ENCODE measurements around the gene MON1A. TPM values are rescaled to one million over a fixed set of nuclear protein-coding genes. Genes with fewer than 3 reads are reported as not detected.

MON1A gene
- total RNA-seq, 1 experiment from 2014 or later: 9.6 TPM

DNA sequence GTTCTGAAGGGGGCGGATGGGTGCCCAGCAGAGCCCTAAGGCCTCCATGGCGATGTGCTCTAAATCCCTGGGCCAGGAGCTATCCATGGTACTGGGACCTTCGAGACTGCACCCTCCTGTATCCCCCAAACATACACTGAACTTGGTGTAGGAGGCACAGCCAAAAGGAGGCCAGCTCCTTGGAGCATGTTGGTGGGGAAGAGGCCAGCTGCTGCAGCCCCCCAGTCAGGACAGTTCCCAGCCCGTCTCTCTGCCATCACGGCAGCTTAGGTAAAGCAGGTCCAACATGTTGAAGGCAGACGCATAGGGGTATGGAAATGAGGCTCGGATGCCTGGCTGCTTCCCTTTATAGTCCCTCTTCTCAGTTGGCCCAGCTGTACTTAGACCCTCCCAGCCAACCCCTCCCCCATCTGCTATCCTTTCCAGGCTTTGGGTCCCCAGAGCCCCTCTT is 61.7 kb downstream of the MON1A start:
- H3K4me3 ChIP-seq (ENCODE audit: low read length): peak overlapping the region; percentile 67; the same call in 1 of the 2 replicates
- H3K79me2 ChIP-seq (ENCODE audit: low read length): no peaks in the 10 kb centered on the region
- H3K27me3 ChIP-seq (ENCODE audit: low read length): no peaks in the 10 kb centered on the region; the same call in 1 of the 2 replicates
- no peaks in the 10 kb centered on the region for H3K9me2 ChIP-seq (replicated peaks; ENCODE audit: insufficient read depth, low read length)
- H3K4me1 ChIP-seq (ENCODE audit: low read length): peaks cover 64% of the 10 kb centered on the region
- peak; percentile 78 for DNase-seq
- peaks cover 8% of the 10 kb centered on the region; the same call in 1 of the 2 replicates for H4K20me1 ChIP-seq (ENCODE audit: insufficient read depth, low read depth, low read length)
- no peak overlapping the region for H3K27ac ChIP-seq (ENCODE audit: low read length)
- H3K9ac ChIP-seq (ENCODE audit: low read length): peak overlapping the region; percentile 63; the same call in 1 of the 2 replicates
- H3K4me2 ChIP-seq (ENCODE audit: low read depth, low read length, poor library complexity, severe bottlenecking): peak overlapping the region; percentile 79
- H2AFZ ChIP-seq (ENCODE audit: low read length): no peak overlapping the region
- no peaks in the 10 kb centered on the region for H3K36me3 ChIP-seq (ENCODE audit: insufficient read depth, low read length)
- no peaks in the 10 kb centered on the region for H3K9me3 ChIP-seq (ENCODE audit: low read length)

DNA sequence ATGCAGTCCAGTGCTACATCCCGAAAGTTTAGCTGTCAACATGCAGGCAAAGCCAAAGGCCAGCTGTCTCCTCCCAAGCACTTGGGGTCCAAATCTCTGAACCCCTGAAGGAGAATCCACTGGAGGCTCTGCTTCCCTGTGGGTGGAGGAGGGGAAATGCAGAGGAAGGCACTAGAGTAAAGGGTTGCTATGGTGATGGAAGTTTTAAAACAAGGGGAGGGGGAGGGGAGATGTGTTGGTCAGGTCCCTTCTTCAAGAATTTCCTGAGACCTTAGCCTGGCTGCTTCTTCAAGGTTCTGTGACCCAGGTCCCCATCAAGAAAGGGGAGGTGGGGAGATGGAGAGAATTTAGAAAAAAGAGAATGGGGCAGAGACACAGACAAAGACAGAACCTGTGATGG is 62.2 kb downstream of the MON1A start:
- H4K20me1 ChIP-seq (ENCODE audit: insufficient read depth, low read depth, low read length): peaks cover 8% of the 10 kb centered on the region; the same call in 1 of the 2 replicates
- H3K4me2 ChIP-seq (ENCODE audit: low read depth, low read length, poor library complexity, severe bottlenecking): peak overlapping the region; percentile 79
- no peak for DNase-seq
- H3K4me1 ChIP-seq (ENCODE audit: low read length): peaks cover 59% of the 10 kb centered on the region
- no peak overlapping the region for H3K9ac ChIP-seq (ENCODE audit: low read length)
- H3K36me3 ChIP-seq (ENCODE audit: insufficient read depth, low read length): no peaks in the 10 kb centered on the region
- no peak overlapping the region for H2AFZ ChIP-seq (ENCODE audit: low read length)
- no peaks in the 10 kb centered on the region; the same call in 1 of the 2 replicates for H3K27me3 ChIP-seq (ENCODE audit: low read length)
- H3K4me3 ChIP-seq (ENCODE audit: low read length): no peak overlapping the region
- H3K27ac ChIP-seq (ENCODE audit: low read length): no peak overlapping the region
- H3K9me2 ChIP-seq (replicated peaks; ENCODE audit: insufficient read depth, low read length): no peaks in the 10 kb centered on the region
- no peaks in the 10 kb centered on the region for H3K79me2 ChIP-seq (ENCODE audit: low read length)
- no peaks in the 10 kb centered on the region for H3K9me3 ChIP-seq (ENCODE audit: low read length)

DNA sequence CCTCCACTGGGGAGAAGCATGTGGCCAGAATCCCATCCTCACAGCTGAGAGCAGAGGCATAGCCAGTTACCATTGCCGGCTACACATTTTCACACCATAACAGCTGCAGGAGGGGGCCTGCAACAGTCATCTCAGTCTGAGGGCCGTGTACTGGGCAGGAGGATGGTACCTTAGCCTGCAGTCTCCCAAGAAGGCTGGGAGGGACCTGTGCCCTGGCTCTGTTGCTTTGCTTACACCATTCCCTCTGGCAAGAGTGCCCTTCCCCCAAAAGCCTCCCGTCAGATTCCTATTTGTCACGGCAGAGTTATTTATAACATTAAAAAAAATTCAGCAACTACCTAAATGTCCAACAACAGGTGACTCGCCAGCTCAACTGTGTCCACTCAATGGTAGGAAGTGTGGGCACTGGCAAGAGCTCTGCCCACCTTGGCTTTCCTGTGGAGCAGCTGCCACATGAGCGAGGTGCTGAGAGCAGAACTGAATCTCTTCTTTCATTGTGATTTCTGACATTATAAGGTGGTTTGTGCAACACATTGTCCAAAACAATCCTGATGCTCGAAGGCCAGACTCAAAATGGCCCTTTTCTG is 64.3 kb downstream of the MON1A start:
- H3K36me3 ChIP-seq (ENCODE audit: insufficient read depth, low read length): no peaks in the 10 kb centered on the region
- H3K27me3 ChIP-seq (ENCODE audit: low read length): no peaks in the 10 kb centered on the region
- no peaks in the 10 kb centered on the region for H3K9me3 ChIP-seq (ENCODE audit: low read length)
- peak overlapping the region; percentile 6 for H3K4me2 ChIP-seq (ENCODE audit: low read depth, low read length, poor library complexity, severe bottlenecking)
- peaks cover 58% of the 10 kb centered on the region for H3K4me1 ChIP-seq (ENCODE audit: low read length)
- H4K20me1 ChIP-seq (ENCODE audit: insufficient read depth, low read depth, low read length): peaks cover 8% of the 10 kb centered on the region; the same call in 1 of the 2 replicates
- H3K27ac ChIP-seq (ENCODE audit: low read length): no peak overlapping the region
- no peak overlapping the region for H3K4me3 ChIP-seq (ENCODE audit: low read length)
- H2AFZ ChIP-seq (ENCODE audit: low read length): no peak overlapping the region
- no peaks in the 10 kb centered on the region for H3K79me2 ChIP-seq (ENCODE audit: low read length)
- no peak for DNase-seq
- no peaks in the 10 kb centered on the region for H3K9me2 ChIP-seq (replicated peaks; ENCODE audit: insufficient read depth, low read length)
- no peak overlapping the region; the same call in 1 of the 2 replicates for H3K9ac ChIP-seq (ENCODE audit: low read length)

DNA sequence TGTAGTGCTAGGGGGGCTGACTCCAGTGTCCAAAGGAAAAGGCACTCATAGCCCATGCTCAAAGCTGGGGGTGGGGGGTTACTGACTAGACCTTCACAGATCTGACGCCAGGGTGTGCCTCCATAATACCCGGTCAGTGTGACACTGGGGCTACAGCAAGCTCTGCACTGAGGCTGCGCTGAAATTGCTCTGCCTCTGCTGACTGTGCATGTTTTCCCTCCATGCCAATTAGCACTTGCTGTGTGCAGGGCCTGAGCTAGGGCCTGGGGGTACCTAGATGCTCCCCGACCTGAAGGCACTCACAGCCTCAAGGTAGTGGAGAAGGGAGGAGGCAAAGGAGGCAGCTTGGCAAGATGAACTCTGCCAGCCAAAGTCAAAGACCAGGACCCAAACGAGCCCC is 65.1 kb downstream of the MON1A start:
- peaks cover 8% of the 10 kb centered on the region; the same call in 1 of the 2 replicates for H4K20me1 ChIP-seq (ENCODE audit: insufficient read depth, low read depth, low read length)
- no peak for DNase-seq
- H3K9me3 ChIP-seq (ENCODE audit: low read length): no peaks in the 10 kb centered on the region
- no peak overlapping the region for H3K9ac ChIP-seq (ENCODE audit: low read length)
- H3K4me1 ChIP-seq (ENCODE audit: low read length): peaks cover 52% of the 10 kb centered on the region
- H3K4me3 ChIP-seq (ENCODE audit: low read length): no peak overlapping the region
- no peaks in the 10 kb centered on the region for H3K79me2 ChIP-seq (ENCODE audit: low read length)
- H3K9me2 ChIP-seq (replicated peaks; ENCODE audit: insufficient read depth, low read length): no peaks in the 10 kb centered on the region
- no peak overlapping the region for H2AFZ ChIP-seq (ENCODE audit: low read length)
- H3K27me3 ChIP-seq (ENCODE audit: low read length): no peaks in the 10 kb centered on the region
- H3K36me3 ChIP-seq (ENCODE audit: insufficient read depth, low read length): no peaks in the 10 kb centered on the region
- H3K4me2 ChIP-seq (ENCODE audit: low read depth, low read length, poor library complexity, severe bottlenecking): no peak overlapping the region
- H3K27ac ChIP-seq (ENCODE audit: low read length): no peak overlapping the region

DNA sequence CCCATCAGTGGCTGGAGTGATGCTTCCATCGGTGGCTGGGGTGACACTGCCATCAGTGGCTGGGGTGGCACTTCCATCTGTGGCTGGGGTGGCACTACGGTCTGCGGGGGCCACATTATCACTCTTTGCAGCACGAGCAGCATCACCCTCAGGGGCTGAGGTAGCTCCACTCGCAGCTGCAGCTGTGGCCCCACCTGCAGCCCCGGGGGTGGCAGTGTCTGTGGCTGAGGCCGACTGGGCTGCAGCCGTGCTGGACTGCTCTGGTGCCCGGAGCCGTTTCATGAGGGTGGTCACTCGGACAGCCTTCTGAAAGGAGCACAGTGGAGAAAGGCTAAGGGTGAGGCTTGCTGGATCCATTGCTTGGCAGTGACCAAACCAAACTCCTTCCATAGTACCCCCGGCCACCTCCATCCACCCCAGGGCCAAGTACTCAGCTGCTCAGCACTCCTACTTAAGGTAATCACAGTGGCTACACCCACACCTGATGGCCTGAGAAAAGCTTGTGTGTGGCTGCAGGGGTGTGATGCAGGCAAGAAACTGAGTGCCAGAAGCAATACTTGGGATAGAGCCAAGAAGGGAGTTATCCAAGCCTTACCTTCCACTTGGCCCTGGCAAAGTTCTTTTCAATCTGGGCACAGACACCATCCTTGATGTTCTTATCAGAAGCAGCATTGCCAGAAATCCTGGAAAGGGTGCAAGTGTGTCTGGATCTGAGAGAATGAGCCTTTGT is 69.9 kb downstream of the MON1A start:
- H4K20me1 ChIP-seq (ENCODE audit: insufficient read depth, low read depth, low read length): no peaks in the 10 kb centered on the region; the same call in 1 of the 2 replicates
- no peak for DNase-seq
- no peak overlapping the region for H3K27ac ChIP-seq (ENCODE audit: low read length)

More for the DNA sequence above, 69.9 kb downstream of the MON1A start:
- H2AFZ ChIP-seq (ENCODE audit: low read length): no peak overlapping the region
- no peaks in the 10 kb centered on the region for H3K27me3 ChIP-seq (ENCODE audit: low read length)
- no peak overlapping the region for H3K9ac ChIP-seq (ENCODE audit: low read length)
- H3K4me2 ChIP-seq (ENCODE audit: low read depth, low read length, poor library complexity, severe bottlenecking): no peak overlapping the region
- no peaks in the 10 kb centered on the region for H3K9me2 ChIP-seq (replicated peaks; ENCODE audit: insufficient read depth, low read length)
- H3K4me1 ChIP-seq (ENCODE audit: low read length): peaks cover 34% of the 10 kb centered on the region
- no peaks in the 10 kb centered on the region for H3K36me3 ChIP-seq (ENCODE audit: insufficient read depth, low read length)
- H3K4me3 ChIP-seq (ENCODE audit: low read length): no peak overlapping the region
- H3K9me3 ChIP-seq (ENCODE audit: low read length): no peaks in the 10 kb centered on the region
- H3K79me2 ChIP-seq (ENCODE audit: low read length): peaks cover 15% of the 10 kb centered on the region

Small RNAs within 50 kb of the gene (small RNA-seq; reads per million reads assigned to genes)
- gene RN7SL217P: not detected

Other genes with a start within 250 kb of the MON1A start
- 19.8 and 25.6 TPM in 2 replicates for gene MST1, start 240.3 kb downstream of the MON1A start, total RNA-seq (2014; rRNA removed; shearing (Covaris generic); ENCODE audit: low replicate concordance)
- 20.1 and 31.5 TPM in 2 replicates for gene RNF123, start 240.3 kb downstream of the MON1A start, total RNA-seq (2014; rRNA removed; shearing (Covaris generic); ENCODE audit: low replicate concordance)
- 3.8 TPM in 1 of 2 replicates, not detected in the other for gene AMIGO3, start 210.1 kb downstream of the MON1A start, total RNA-seq (2014; rRNA removed; shearing (Covaris generic); ENCODE audit: low replicate concordance)
- 10.1 and 13.6 TPM in 2 replicates for gene GMPPB, start 205.9 kb downstream of the MON1A start, total RNA-seq (2014; rRNA removed; shearing (Covaris generic); ENCODE audit: low replicate concordance)
- 22.3 and 27.3 TPM in 2 replicates for gene IP6K1, start 143.3 kb downstream of the MON1A start, total RNA-seq (2014; rRNA removed; shearing (Covaris generic); ENCODE audit: low replicate concordance)
- not detected in 2 replicates for gene CDHR4, start 129.9 kb downstream of the MON1A start, total RNA-seq (2014; rRNA removed; shearing (Covaris generic); ENCODE audit: low replicate concordance)
- gene INKA1, start 126.5 kb downstream of the MON1A start, total RNA-seq (2014; rRNA removed; shearing (Covaris generic); ENCODE audit: low replicate concordance): 5.7 and 9.8 TPM in 2 replicates
- gene UBA7, start 115.9 kb downstream of the MON1A start, total RNA-seq (2014; rRNA removed; shearing (Covaris generic); ENCODE audit: low replicate concordance): 10.5 and 24.4 TPM in 2 replicates
- 5.9 and 9.2 TPM in 2 replicates for gene TRAIP, start 73.2 kb downstream of the MON1A start, total RNA-seq (2014; rRNA removed; shearing (Covaris generic); ENCODE audit: low replicate concordance)
- gene CAMKV, start 59.9 kb downstream of the MON1A start, total RNA-seq (2014; rRNA removed; shearing (Covaris generic); ENCODE audit: low replicate concordance): 3.2 and 7.8 TPM in 2 replicates
- not detected in 2 replicates for gene MST1R, start 25.9 kb downstream of the MON1A start, total RNA-seq (2014; rRNA removed; shearing (Covaris generic); ENCODE audit: low replicate concordance)
- gene RBM6, start 10.3 kb upstream of the MON1A start, total RNA-seq (2014; rRNA removed; shearing (Covaris generic); ENCODE audit: low replicate concordance): 88.3 and 109 TPM in 2 replicates
- 179 and 239 TPM in 2 replicates for gene RBM5, start 159.1 kb upstream of the MON1A start, total RNA-seq (2014; rRNA removed; shearing (Covaris generic); ENCODE audit: low replicate concordance)
- not detected in 2 replicates for gene SEMA3F, start 225.5 kb upstream of the MON1A start, total RNA-seq (2014; rRNA removed; shearing (Covaris generic); ENCODE audit: low replicate concordance)

Measured in Karpas-422 (cell line).